Measurements from ENCODE around the gene MITF.

Gene MITF

GRCh38 chr3:69743975-69744906 is 5.0 kb downstream of the MITF start:
- TF ChIP-seq, protein P1, sequence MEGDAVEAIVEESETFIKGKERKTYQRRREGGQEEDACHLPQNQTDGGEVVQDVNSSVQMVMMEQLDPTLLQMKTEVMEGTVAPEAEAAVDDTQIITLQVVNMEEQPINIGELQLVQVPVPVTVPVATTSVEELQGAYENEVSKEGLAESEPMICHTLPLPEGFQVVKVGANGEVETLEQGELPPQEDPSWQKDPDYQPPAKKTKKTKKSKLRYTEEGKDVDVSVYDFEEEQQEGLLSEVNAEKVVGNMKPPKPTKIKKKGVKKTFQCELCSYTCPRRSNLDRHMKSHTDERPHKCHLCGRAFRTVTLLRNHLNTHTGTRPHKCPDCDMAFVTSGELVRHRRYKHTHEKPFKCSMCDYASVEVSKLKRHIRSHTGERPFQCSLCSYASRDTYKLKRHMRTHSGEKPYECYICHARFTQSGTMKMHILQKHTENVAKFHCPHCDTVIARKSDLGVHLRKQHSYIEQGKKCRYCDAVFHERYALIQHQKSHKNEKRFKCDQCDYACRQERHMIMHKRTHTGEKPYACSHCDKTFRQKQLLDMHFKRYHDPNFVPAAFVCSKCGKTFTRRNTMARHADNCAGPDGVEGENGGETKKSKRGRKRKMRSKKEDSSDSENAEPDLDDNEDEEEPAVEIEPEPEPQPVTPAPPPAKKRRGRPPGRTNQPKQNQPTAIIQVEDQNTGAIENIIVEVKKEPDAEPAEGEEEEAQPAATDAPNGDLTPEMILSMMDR (IDR thresholded peaks at IDR 0.05; ENCODE audit: control insufficient read depth, insufficient read depth, low read depth, low read length, missing control alignments): no peak
- H3K4me3 ChIP-seq (ENCODE audit: control insufficient read depth, low read depth, low read length): no peak overlapping the region
- no peak for DNase-seq (ENCODE audit: low read depth)

DNA sequence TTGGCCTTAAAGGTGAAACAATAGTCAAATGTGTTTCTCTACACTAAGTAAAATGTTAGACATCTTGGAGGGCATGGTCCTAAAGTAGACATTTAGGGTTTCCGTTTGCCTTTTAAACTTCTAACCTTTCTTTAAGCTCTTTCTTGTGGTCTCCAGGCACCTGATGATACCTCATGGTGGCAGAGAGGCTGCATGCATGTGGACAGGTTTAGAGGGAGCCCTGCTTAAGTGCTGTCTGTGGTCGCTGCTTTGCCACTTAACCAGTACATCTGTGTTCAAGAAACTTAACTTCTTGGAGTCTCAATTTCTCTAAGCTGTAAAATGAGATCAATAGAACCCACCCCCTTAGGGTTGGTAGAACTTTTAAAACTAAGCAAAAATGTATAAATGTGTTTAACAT is 6.2 kb downstream of the MITF start:
- TF ChIP-seq, protein P1 (IDR thresholded peaks at IDR 0.05; ENCODE audit: control insufficient read depth, insufficient read depth, low read depth, low read length, missing control alignments): no peak
- DNase-seq (ENCODE audit: low read depth): no peak
- H3K4me3 ChIP-seq (ENCODE audit: control insufficient read depth, low read depth, low read length): no peak overlapping the region

GRCh38 chr3:69746119-69746518 is 6.9 kb downstream of the MITF start:
- DNase-seq (ENCODE audit: low read depth): no peak
- H3K4me3 ChIP-seq (ENCODE audit: control insufficient read depth, low read depth, low read length): no peak overlapping the region
- TF ChIP-seq, protein P1 (IDR thresholded peaks at IDR 0.05; ENCODE audit: control insufficient read depth, insufficient read depth, low read depth, low read length, missing control alignments): no peak

- H3K4me3 ChIP-seq (ENCODE audit: control insufficient read depth, low read depth, low read length): no peak overlapping the region
- TF ChIP-seq, protein P1 (IDR thresholded peaks at IDR 0.05; ENCODE audit: control insufficient read depth, insufficient read depth, low read depth, low read length, missing control alignments): no peak
- no peak for DNase-seq (ENCODE audit: low read depth)
Observed at GRCh38 chr3:69747511-69748258, 8.4 kb downstream of the MITF start.

GRCh38 chr3:69748503-69748902 is 9.2 kb downstream of the MITF start:
- TF ChIP-seq, protein P1 (IDR thresholded peaks at IDR 0.05; ENCODE audit: control insufficient read depth, insufficient read depth, low read depth, low read length, missing control alignments): no peak
- H3K4me3 ChIP-seq (ENCODE audit: control insufficient read depth, low read depth, low read length): no peak overlapping the region
- no peak for DNase-seq (ENCODE audit: low read depth)

DNA sequence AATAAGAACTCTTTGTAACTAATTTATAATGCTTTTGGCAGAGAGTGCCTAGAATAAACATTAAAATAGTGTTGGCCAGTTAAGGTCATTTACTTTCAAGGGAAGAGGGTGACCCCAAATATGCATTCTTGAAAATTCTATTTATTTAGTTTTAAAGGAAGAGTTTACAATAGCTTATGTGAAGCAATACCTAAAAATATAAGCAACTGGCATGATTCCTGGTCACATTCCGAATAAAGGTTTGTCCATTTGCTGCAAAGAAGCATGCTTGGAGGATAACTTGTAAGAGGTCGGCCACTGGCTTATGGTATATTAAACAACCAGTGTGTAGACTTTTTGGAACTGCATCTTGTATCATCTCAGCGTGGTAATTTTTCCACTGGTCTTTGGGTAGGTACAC is 10.2 kb downstream of the MITF start:
- TF ChIP-seq, protein P1 (IDR thresholded peaks at IDR 0.05; ENCODE audit: control insufficient read depth, insufficient read depth, low read depth, low read length, missing control alignments): no peak
- no peak overlapping the region for H3K4me3 ChIP-seq (ENCODE audit: control insufficient read depth, low read depth, low read length)
- no peak for DNase-seq (ENCODE audit: low read depth)
